Measurements from ENCODE around the gene DEPDC4. TPM values are rescaled to one million over a fixed set of nuclear protein-coding genes. Genes with fewer than 3 reads are reported as not detected.

The DEPDC4 gene
- total and polyA plus RNA-seq, 2 of the 13 experiments (the other 11 are each of a cell fraction or from before 2014, with no cell fraction given), result 2.2 to 5.7 TPM

GRCh38 chr12:100213016-100213891 is 53.6 kb downstream of the DEPDC4 start (continued):
- TF ChIP-seq, protein P1, sequence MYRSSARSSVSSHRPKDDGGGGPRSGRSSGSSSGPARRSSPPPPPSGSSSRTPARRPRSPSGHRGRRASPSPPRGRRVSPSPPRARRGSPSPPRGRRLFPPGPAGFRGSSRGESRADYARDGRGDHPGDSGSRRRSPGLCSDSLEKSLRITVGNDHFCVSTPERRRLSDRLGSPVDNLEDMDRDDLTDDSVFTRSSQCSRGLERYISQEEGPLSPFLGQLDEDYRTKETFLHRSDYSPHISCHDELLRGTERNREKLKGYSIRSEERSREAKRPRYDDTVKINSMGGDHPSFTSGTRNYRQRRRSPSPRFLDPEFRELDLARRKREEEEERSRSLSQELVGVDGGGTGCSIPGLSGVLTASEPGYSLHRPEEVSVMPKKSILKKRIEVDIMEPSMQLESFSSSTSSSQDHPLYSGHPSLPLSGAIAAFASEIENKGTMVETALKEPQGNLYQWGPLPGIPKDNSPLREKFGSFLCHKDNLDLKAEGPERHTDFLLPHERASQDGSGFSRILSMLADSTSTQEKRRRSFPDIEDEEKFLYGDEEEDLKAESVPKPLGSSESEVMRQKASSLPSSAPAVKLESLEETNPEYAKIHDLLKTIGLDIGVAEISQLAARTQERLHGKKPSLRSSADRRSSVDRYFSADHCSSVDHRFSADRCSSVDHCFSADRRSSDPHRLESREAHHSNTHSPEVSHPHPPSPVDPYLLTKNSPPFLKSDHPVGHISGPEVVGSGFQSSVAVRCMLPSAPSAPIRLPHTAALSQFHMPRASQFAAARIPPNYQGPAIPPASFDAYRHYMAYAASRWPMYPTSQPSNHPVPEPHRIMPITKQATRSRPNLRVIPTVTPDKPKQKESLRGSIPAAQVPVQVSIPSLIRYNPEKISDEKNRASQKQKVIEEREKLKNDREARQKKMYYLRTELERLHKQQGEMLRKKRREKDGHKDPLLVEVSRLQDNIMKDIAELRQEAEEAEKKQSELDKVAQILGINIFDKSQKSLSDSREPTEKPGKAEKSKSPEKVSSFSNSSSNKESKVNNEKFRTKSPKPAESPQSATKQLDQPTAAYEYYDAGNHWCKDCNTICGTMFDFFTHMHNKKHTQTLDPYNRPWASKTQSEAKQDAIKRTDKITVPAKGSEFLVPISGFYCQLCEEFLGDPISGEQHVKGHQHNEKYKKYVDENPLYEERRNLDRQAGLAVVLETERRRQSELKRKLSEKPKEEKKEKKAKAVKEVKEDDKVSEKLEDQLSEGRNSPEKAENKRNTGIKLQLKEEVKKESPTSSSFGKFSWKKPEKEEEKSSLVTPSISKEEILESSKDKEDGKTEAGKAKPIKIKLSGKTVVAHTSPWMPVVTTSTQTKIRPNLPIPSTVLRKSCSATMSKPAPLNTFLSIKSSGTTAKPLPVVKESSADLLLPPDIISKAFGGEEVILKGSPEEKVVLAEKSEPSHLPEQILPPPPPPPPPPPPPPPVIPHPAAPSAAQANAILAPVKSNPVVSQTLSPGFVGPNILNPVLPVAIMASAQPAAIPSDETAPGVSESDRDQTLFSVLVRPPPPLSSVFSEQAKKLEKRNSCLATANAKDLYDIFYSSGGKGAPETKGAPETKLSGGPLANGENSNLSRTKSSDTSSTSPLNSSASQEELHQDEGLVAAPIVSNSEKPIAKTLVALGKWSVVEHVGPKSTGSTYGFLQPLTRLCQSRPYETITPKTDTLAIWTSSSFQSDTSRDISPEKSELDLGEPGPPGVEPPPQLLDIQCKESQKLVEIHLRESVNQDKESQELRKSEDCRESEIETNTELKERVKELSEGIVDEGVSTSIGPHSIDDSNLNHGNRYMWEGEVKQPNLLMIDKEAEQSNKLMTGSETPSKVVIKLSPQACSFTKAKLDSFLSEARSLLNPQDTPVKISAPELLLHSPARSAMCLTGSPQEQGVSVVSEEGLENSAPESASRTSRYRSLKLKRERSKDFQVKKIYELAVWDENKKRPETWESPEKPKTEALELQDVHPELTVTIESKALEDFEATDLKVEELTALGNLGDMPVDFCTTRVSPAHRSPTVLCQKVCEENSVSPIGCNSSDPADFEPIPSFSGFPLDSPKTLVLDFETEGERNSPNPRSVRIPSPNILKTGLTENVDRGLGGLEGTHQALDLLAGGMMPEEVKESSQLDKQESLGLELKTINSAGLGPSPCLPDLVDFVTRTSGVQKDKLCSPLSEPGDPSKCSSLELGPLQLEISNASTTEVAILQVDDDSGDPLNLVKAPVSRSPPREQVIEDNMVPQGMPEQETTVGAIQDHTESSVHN (CRISPR knock-in tag; IDR thresholded peaks at IDR 0.05), result no peak
- no peak for TF ChIP-seq ZNF678 (CRISPR knock-in tag; IDR thresholded peaks at IDR 0.05)
- no peak for TF ChIP-seq XBP1 (CRISPR knock-in tag; IDR thresholded peaks at IDR 0.05)
- peak in 1 of 2 experiments; percentile 64; a peak in 2 of 4 replicates for TF ChIP-seq EP300 (IDR thresholded peaks at IDR 0.05; ENCODE audit: low read depth in 2 of 2, low read length in 2 of 2)
- TF ChIP-seq EP300 (CRISPR knock-in tag; IDR thresholded peaks at IDR 0.05; ENCODE audit: borderline replicate concordance), result no peak
- no peak for TF ChIP-seq PPARG (CRISPR knock-in tag; conservative IDR thresholded peaks at IDR 0.05)
- TF ChIP-seq CHCHD3 (CRISPR knock-in tag; IDR thresholded peaks at IDR 0.05), result no peak
- TF ChIP-seq TFE3 (CRISPR knock-in tag; IDR thresholded peaks at IDR 0.05), result no peak
- TF ChIP-seq GPN1 (CRISPR knock-in tag; IDR thresholded peaks at IDR 0.05; ENCODE audit: borderline replicate concordance), result no peak
- TF ChIP-seq NCOA1 (CRISPR knock-in tag; IDR thresholded peaks at IDR 0.05), result no peak
- no peak for TF ChIP-seq SOX5 (CRISPR knock-in tag; IDR thresholded peaks at IDR 0.05; ENCODE audit: borderline replicate concordance)
- peak; percentile 61; the same call in 1 of the 2 replicates for TF ChIP-seq NFIC (IDR thresholded peaks at IDR 0.05; ENCODE audit: low read length)
- TF ChIP-seq, protein P2, sequence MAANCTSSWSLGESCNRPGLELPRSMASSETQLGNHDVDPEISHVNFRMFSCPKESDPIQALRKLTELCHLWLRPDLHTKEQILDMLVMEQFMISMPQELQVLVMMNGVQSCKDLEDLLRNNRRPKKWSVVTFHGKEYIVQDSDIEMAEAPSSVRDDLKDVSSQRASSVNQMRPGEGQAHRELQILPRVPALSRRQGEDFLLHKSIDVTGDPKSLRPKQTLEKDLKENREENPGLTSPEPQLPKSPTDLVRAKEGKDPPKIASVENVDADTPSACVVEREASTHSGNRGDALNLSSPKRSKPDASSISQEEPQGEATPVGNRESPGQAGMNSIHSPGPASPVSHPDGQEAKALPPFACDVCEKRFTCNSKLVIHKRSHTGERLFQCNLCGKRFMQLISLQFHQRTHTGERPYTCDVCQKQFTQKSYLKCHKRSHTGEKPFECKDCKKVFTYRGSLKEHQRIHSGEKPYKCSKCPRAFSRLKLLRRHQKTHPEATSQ (CRISPR knock-in tag; IDR thresholded peaks at IDR 0.05; ENCODE audit: borderline replicate concordance), result no peak
- no peak for TF ChIP-seq KLF16 (CRISPR knock-in tag; IDR thresholded peaks at IDR 0.05)
- no peak for TF ChIP-seq HNF1B (CRISPR knock-in tag; IDR thresholded peaks at IDR 0.05)
- TF ChIP-seq ZSCAN25 (CRISPR knock-in tag; IDR thresholded peaks at IDR 0.05), result no peak
- TF ChIP-seq NFKBIZ (CRISPR knock-in tag; IDR thresholded peaks at IDR 0.05), result no peak
